ENCODE data around the gene FOXE1. TPM values are rescaled to one million over a fixed set of nuclear protein-coding genes. Genes with fewer than 3 reads are reported as not detected.

Gene FOXE1
- total RNA-seq, 1 donor from 2014 or later: not detected

- Histone ChIP-seq H3K36me3 (no peaks in the 10 kb centered on the region), H3K9me3 (no peaks in the 10 kb centered on the region), H3K27ac (no peak overlapping the region), H3K27me3 (peaks cover 20% of the 10 kb centered on the region), H3K4me3 (peak overlapping the region in 1 of 2 donors; percentile 30), H3K4me1 (peaks cover 2 to 4% of the 10 kb centered on the region in 2 donors)
- TF ChIP-seq CTCF (IDR thresholded peaks at IDR 0.05): no peak
- DNase-seq (ENCODE audit: low spot score in 2 of 2): no peak
- intact Hi-C loops (cut with DNase I): no loop called here
Observed at GRCh38 chr9:97848480-97849237, 4.4 kb upstream of the FOXE1 start.

- Histone ChIP-seq H3K9me3 (no peaks in the 10 kb centered on the region), H3K36me3 (no peaks in the 10 kb centered on the region), H3K27me3 (peaks cover 28% of the 10 kb centered on the region), H3K4me1 (peaks cover 2 to 5% of the 10 kb centered on the region in 2 donors), H3K4me3 (no peak overlapping the region), H3K27ac (no peak overlapping the region)
- no peak for DNase-seq (ENCODE audit: low spot score in 2 of 2)
- intact Hi-C loops (cut with DNase I): no loop called here
- TF ChIP-seq CTCF (IDR thresholded peaks at IDR 0.05): no peak
Observed at GRCh38 chr9:97849980-97850379, 3.0 kb upstream of the FOXE1 start.

GRCh38 chr9:97850746-97851445 lies 2.1 kb upstream of the FOXE1 start:
- H3K9me3 ChIP-seq: no peaks in the 10 kb centered on the region
- peaks cover 2 to 5% of the 10 kb centered on the region in 2 donors for H3K4me1 ChIP-seq
- no peaks in the 10 kb centered on the region for H3K36me3 ChIP-seq
- H3K27ac ChIP-seq: no peak overlapping the region
- TF ChIP-seq CTCF (IDR thresholded peaks at IDR 0.05): no peak
- peak overlapping the region in 1 of 2 donors; percentile 2 for H3K4me3 ChIP-seq
- no peak for DNase-seq (ENCODE audit: low spot score in 2 of 2)
- intact Hi-C loops (cut with DNase I): no loop called here
- peaks cover 31% of the 10 kb centered on the region for H3K27me3 ChIP-seq

- intact Hi-C loops (cut with DNase I): no loop called here
- Histone ChIP-seq H3K27ac (no peak overlapping the region), H3K9me3 (no peaks in the 10 kb centered on the region), H3K36me3 (no peaks in the 10 kb centered on the region), H3K4me3 (peak overlapping the region; percentile 2 to 4), H3K4me1 (peaks cover 2 to 5% of the 10 kb centered on the region in 2 donors), H3K27me3 (peaks cover 31% of the 10 kb centered on the region)
- no peak for TF ChIP-seq CTCF (IDR thresholded peaks at IDR 0.05)
- DNase-seq (ENCODE audit: low spot score in 2 of 2): no peak
Observed at GRCh38 chr9:97851446-97851883, 1.6 kb upstream of the FOXE1 start.

GRCh38 chr9:97852001-97852398 lies 1.0 kb upstream of the FOXE1 start:
- Histone ChIP-seq H3K27me3 (peaks cover 31% of the 10 kb centered on the region), H3K36me3 (no peaks in the 10 kb centered on the region), H3K4me1 (peaks cover 2 to 5% of the 10 kb centered on the region in 2 donors), H3K9me3 (no peaks in the 10 kb centered on the region), H3K27ac (no peak overlapping the region), H3K4me3 (peak overlapping the region; percentile 2 to 4)
- no peak for TF ChIP-seq CTCF (IDR thresholded peaks at IDR 0.05)
- DNase-seq (ENCODE audit: low spot score in 2 of 2): no peak
- intact Hi-C loops (cut with DNase I): no loop called here

Data from ascending aorta (tissue), 2 donors.